SU-DHL-6 (cell line): ENCODE measurements around the gene FAM120A.

ENCODE experiments used
- H2AFZ ChIP-seq: fragments of 200-600 bp; sonication (generic); 2 replicates; pipeline ENCODE4 v1.6.1; 2014; ENCODE audit warnings: low read depth, mild to moderate bottlenecking, moderate library complexity, mixed read lengths, antibody characterized with exemption, low read length; ENCODE audit not compliant: severe bottlenecking
- H3F3A ChIP-seq: fragments of 200-600 bp; shearing (Covaris generic); 2 replicates; pipeline ENCODE4 v1.6.0; 2016; ENCODE audit warnings: antibody characterized with exemption, mild to moderate bottlenecking; ENCODE audit not compliant: insufficient read depth
- H3K27ac ChIP-seq: fragments of 200-600 bp; sonication (generic); 2 replicates; pipeline ENCODE4 v1.5.1; 2016; ENCODE audit warnings: low read depth, mild to moderate bottlenecking, low read length, moderate library complexity, mixed read lengths
- H3K27me3 ChIP-seq: fragments of 200-600 bp; sonication (generic), shearing (Covaris generic); 2 replicates; pipeline ENCODE4 v1.6.0; 2014; ENCODE audit warnings: mild to moderate bottlenecking, low read length
- H3K36me3 ChIP-seq: fragments of 200-600 bp; sonication (generic); 2 replicates; pipeline ENCODE4 v1.6.1; 2014; ENCODE audit warnings: mild to moderate bottlenecking, low read length, mixed read lengths
- H3K4me2 ChIP-seq: fragments of 300-600, 200-600 bp; shearing (Covaris generic), sonication (generic); 2 replicates; pipeline ENCODE4 v1.6.0; 2014; ENCODE audit warnings: low read length, low read depth, mild to moderate bottlenecking; ENCODE audit not compliant: poor library complexity, severe bottlenecking
- H3K4me3 ChIP-seq: fragments of 200-600 bp; sonication (generic); 2 replicates; pipeline ENCODE4 v1.5.1; 2014; ENCODE audit warnings: antibody characterized with exemption, low read length, mild to moderate bottlenecking, mixed read lengths; ENCODE audit not compliant: insufficient read depth, poor library complexity, severe bottlenecking
- H3K79me2 ChIP-seq: fragments of 200-600 bp; sonication (generic); 2 replicates; pipeline ENCODE4 v1.6.1; 2014; ENCODE audit warnings: mild to moderate bottlenecking, low read length, moderate library complexity; ENCODE audit not compliant: insufficient read depth
- H3K9ac ChIP-seq: fragments of 200-600 bp; sonication (generic); 2 replicates; pipeline ENCODE4 v1.7.0; 2014; ENCODE audit warnings: mild to moderate bottlenecking, low read length
- H3K9me2 ChIP-seq: fragments of 200-600 bp; sonication (generic); replicated peaks from 2 replicates; pipeline ENCODE4 v1.6.1; 2014; ENCODE audit warnings: low read length; ENCODE audit not compliant: insufficient read depth
- H3K9me3 ChIP-seq: fragments of 200-600 bp; sonication (generic); 2 replicates; pipeline ENCODE4 v1.6.1; 2014; ENCODE audit warnings: low read length, mixed read lengths; ENCODE audit not compliant: insufficient read depth
- H4K20me1 ChIP-seq: fragments of 200-600 bp; sonication (generic); 2 replicates; pipeline ENCODE4 v1.6.1; 2014; ENCODE audit warnings: low read depth, mild to moderate bottlenecking, antibody characterized with exemption, low read length, moderate library complexity, mixed read lengths
- CTCF ChIP-seq: fragments of 200-600 bp; sonication (generic); IDR thresholded peaks from one replicate; pipeline ENCODE4 v1.5.1; 2017; ENCODE audit warnings: antibody characterized with exemption, mild to moderate bottlenecking, low read length, moderate library complexity; ENCODE audit not compliant: insufficient read depth, poor library complexity, severe bottlenecking
- EZH2phosphoT487 ChIP-seq: fragments of 200-600 bp; sonication (generic), shearing (Covaris generic); conservative IDR thresholded peaks from 2 replicates; pipeline ENCODE4 v1.6.1; 2018; ENCODE audit warnings: mild to moderate bottlenecking, antibody characterized with exemption, low read length, moderate library complexity, mixed read lengths

The FAM120A gene

GRCh38 chr9:93501406-93501805, 49.9 kb downstream of the FAM120A start:
- Histone ChIP-seq H3K27me3 (no peaks in the 10 kb centered on the region), H3K36me3 (peaks cover 17% of the 10 kb centered on the region; the same call in 1 of the 2 replicates), H3K79me2 (peaks cover 16% of the 10 kb centered on the region), H3K9ac (no peak overlapping the region), H3K4me3 (no peak overlapping the region), H3K27ac (no peak overlapping the region), H3K9me2 (no peaks in the 10 kb centered on the region), H3F3A (no peaks in the 10 kb centered on the region), H2AFZ (no peak overlapping the region), H3K9me3 (no peaks in the 10 kb centered on the region), H4K20me1 (no peaks in the 10 kb centered on the region), H3K4me2 (no peak overlapping the region)
- no peak for TF ChIP-seq CTCF
- no peak for TF ChIP-seq EZH2phosphoT487

- H3K4me3 ChIP-seq: no peak overlapping the region
- no peaks in the 10 kb centered on the region for H4K20me1 ChIP-seq
- H3K9me2 ChIP-seq: no peaks in the 10 kb centered on the region
- H3K9ac ChIP-seq: no peak overlapping the region
- no peaks in the 10 kb centered on the region for H3F3A ChIP-seq
- peaks cover 32% of the 10 kb centered on the region for H3K79me2 ChIP-seq
- TF ChIP-seq EZH2phosphoT487: no peak
- TF ChIP-seq CTCF: no peak
- H3K9me3 ChIP-seq: no peaks in the 10 kb centered on the region
- H3K36me3 ChIP-seq: peaks cover 8% of the 10 kb centered on the region; the same call in 1 of the 2 replicates
- no peak overlapping the region for H2AFZ ChIP-seq
- H3K27ac ChIP-seq: no peak overlapping the region
- H3K27me3 ChIP-seq: no peaks in the 10 kb centered on the region
- H3K4me2 ChIP-seq: no peak overlapping the region
Measured at GRCh38 chr9:93503381-93503780, 51.9 kb downstream of the FAM120A start.

GRCh38 chr9:93505541-93506132, 54.2 kb downstream of the FAM120A start:
- Histone ChIP-seq H3K9me3 (no peaks in the 10 kb centered on the region), H3K4me2 (no peak overlapping the region), H3K36me3 (0 out of 2 replicates have a peak, but pooled peaks cover 3% of the 10 kb centered on the region), H3K27ac (no peak overlapping the region), H3K79me2 (peaks cover 36% of the 10 kb centered on the region), H3K9me2 (no peaks in the 10 kb centered on the region), H3F3A (0 out of 2 replicates have a peak, but pooled peaks cover 4% of the 10 kb centered on the region), H4K20me1 (no peaks in the 10 kb centered on the region), H3K9ac (no peak overlapping the region), H3K27me3 (no peaks in the 10 kb centered on the region), H2AFZ (no peak overlapping the region), H3K4me3 (no peak overlapping the region)
- no peak for TF ChIP-seq EZH2phosphoT487
- TF ChIP-seq CTCF: no peak
